K562 (cell line): ENCODE results near the gene VWA8. TPM values are rescaled to one million over a fixed set of nuclear protein-coding genes. Genes with fewer than 3 reads are reported as not detected.

ENCODE experiments used
- CBFA2T3 ChIP-seq: fragments of 450-650 bp; IDR thresholded peaks from 2 replicates; pipeline ENCODE4 v1.6.1; 2017
- CBFB ChIP-seq: sonication (generic); formaldehyde crosslinking; IDR thresholded peaks from 2 replicates; pipeline ENCODE4 v1.4.0; 2020; ENCODE audit warnings: mild to moderate bottlenecking, missing genetic modification reagents
- CLOCK ChIP-seq: fragments of 250-450 bp; sonication (Bioruptor Pico); IDR thresholded peaks from 2 replicates; pipeline ENCODE4 v1.4.0; 2020; ENCODE audit warnings: mild to moderate bottlenecking, moderate library complexity, borderline replicate concordance
- ETS2 ChIP-seq: IDR thresholded peaks from 2 replicates; pipeline ENCODE4 v1.6.1; 2016; ENCODE audit warnings: borderline replicate concordance, missing genetic modification characterization, mild to moderate bottlenecking, moderate library complexity, missing compliant biosample characterization; ENCODE audit not compliant: poor library complexity, severe bottlenecking
- FOXA3 ChIP-seq, 2 experiments: fragments of 450-650 bp in 1 of 2; sonication (generic) in 1 of 2; formaldehyde crosslinking; IDR thresholded peaks in 1 of 2; conservative IDR thresholded peaks in 1 of 2; 2 replicates each; pipeline versions ENCODE4 v1.4.0 to v1.8.0; 2020 to 2022; ENCODE audit warnings: mild to moderate bottlenecking in 2 of 2, missing genetic modification reagents in 1 of 2
- KDM1A ChIP-seq, 2 experiments: fragments of 450-650 bp; IDR thresholded peaks; 2 replicates each; pipeline ENCODE4 v1.6.1; 2016; ENCODE audit warnings: mild to moderate bottlenecking in 2 of 2
- MEF2A ChIP-seq: IDR thresholded peaks from 2 replicates; pipeline ENCODE4 v1.6.1; 2011; ENCODE audit warnings: low read depth, mild to moderate bottlenecking, low read length, moderate library complexity; ENCODE audit not compliant: control insufficient read depth
- RCOR1 ChIP-seq, 2 experiments: IDR thresholded peaks; 2 replicates each; pipeline ENCODE4 v1.6.1; 2012; ENCODE audit warnings: low read depth in 2 of 2, low read length in 2 of 2, borderline replicate concordance in 1 of 2, improper control_type of control experiment in 1 of 2
- SIN3B ChIP-seq: fragments of 450-650 bp; IDR thresholded peaks from 2 replicates; pipeline ENCODE4 v1.6.1; 2017; ENCODE audit warnings: low read depth, mild to moderate bottlenecking, moderate library complexity
- SMARCE1 ChIP-seq: fragments of 450-650 bp; IDR thresholded peaks from 2 replicates; pipeline ENCODE4 v1.7.1; 2016; ENCODE audit warnings: mild to moderate bottlenecking
- TCF7 ChIP-seq: sonication (generic); IDR thresholded peaks from 2 replicates; pipeline ENCODE4 v1.6.1; 2016; ENCODE audit warnings: antibody characterized with exemption, borderline replicate concordance
- TEAD4 ChIP-seq, 2 experiments: sonication (generic) in 1 of 2; formaldehyde crosslinking in 1 of 2; IDR thresholded peaks; 2 replicates each; pipeline versions ENCODE4 v1.6.1 to v1.8.0; 2012 to 2022; ENCODE audit warnings: borderline replicate concordance in 1 of 2, inconsistent platforms in 1 of 2, low read length in 1 of 2, mild to moderate bottlenecking in 1 of 2, missing genetic modification reagents in 1 of 2
- ZNF184 ChIP-seq: sonication (generic); formaldehyde crosslinking; IDR thresholded peaks from 2 replicates; pipeline ENCODE4 v1.5.0; 2020; ENCODE audit warnings: missing genetic modification reagents
- ZNF316 ChIP-seq: fragments of 450-650 bp; IDR thresholded peaks from 2 replicates; pipeline ENCODE4 v1.6.1; 2016
- polyA plus RNA-seq, 8 experiments: library from polyadenylated mRNA; depleted of rRNA in 4 of 8; stranded (reverse) in 5 of 8; unstranded in 3 of 8; fragments of >200 nt; fragmentation: Nextera tagmentation in 2 of 8; fragmentation: Illumina TruSeq in 1 of 8; extraction: Ambion mirVana in 2 of 8; extraction: Trizol in 1 of 8; gene quantifications; 2 replicates each; pipeline versions ENCODE4 v1.2.1 to v1.2.3, GENCODE V29; 2011 to 2014; ENCODE audit warnings: inconsistent platforms in 1 of 8, missing spikeins in 1 of 8
- total RNA-seq, 7 experiments: library from RNA; depleted of rRNA in 6 of 7; stranded (reverse); fragments of >200 nt in 6 of 7; fragmentation: Illumina TruSeq in 2 of 7; extraction: Trizol in 2 of 7; gene quantifications; 2 replicates each; pipeline versions ENCODE4 v1.2.1 to v1.2.3, GENCODE V29; 2011 to 2021; ENCODE audit warnings: low replicate concordance in 1 of 7
- TF ChIP-seq, protein P1 (sequence below): fragments of 450-650 bp; IDR thresholded peaks from 2 replicates; pipeline ENCODE4 v1.6.1; 2016; ENCODE audit warnings: mild to moderate bottlenecking, moderate library complexity

Gene VWA8
- total and polyA plus RNA-seq, 9 of the 15 experiments (the other 6 are each of a cell fraction or from before 2014, with no cell fraction given): 2.1 to 18.5 (median 13.3) TPM

DNA sequence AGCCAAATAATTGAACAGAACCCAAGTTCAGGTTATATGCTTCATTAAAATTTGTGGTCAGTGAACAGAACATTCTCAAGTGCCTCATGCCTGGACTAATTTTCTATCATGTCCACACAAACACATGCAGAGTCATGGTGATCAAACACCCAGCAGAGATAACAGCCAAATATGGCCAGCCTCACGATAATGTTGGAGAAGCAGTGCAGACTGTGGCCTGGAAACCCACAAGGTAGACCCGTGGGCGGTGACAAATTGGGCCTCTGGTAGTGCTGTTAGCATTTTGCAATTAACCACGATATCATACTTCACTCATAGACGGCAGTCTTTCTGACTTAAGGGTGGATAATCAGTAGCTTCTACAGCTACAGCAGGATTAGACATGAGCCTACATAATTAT, 35.0 kb upstream of the VWA8 start (continued):
- TF ChIP-seq, protein P1, sequence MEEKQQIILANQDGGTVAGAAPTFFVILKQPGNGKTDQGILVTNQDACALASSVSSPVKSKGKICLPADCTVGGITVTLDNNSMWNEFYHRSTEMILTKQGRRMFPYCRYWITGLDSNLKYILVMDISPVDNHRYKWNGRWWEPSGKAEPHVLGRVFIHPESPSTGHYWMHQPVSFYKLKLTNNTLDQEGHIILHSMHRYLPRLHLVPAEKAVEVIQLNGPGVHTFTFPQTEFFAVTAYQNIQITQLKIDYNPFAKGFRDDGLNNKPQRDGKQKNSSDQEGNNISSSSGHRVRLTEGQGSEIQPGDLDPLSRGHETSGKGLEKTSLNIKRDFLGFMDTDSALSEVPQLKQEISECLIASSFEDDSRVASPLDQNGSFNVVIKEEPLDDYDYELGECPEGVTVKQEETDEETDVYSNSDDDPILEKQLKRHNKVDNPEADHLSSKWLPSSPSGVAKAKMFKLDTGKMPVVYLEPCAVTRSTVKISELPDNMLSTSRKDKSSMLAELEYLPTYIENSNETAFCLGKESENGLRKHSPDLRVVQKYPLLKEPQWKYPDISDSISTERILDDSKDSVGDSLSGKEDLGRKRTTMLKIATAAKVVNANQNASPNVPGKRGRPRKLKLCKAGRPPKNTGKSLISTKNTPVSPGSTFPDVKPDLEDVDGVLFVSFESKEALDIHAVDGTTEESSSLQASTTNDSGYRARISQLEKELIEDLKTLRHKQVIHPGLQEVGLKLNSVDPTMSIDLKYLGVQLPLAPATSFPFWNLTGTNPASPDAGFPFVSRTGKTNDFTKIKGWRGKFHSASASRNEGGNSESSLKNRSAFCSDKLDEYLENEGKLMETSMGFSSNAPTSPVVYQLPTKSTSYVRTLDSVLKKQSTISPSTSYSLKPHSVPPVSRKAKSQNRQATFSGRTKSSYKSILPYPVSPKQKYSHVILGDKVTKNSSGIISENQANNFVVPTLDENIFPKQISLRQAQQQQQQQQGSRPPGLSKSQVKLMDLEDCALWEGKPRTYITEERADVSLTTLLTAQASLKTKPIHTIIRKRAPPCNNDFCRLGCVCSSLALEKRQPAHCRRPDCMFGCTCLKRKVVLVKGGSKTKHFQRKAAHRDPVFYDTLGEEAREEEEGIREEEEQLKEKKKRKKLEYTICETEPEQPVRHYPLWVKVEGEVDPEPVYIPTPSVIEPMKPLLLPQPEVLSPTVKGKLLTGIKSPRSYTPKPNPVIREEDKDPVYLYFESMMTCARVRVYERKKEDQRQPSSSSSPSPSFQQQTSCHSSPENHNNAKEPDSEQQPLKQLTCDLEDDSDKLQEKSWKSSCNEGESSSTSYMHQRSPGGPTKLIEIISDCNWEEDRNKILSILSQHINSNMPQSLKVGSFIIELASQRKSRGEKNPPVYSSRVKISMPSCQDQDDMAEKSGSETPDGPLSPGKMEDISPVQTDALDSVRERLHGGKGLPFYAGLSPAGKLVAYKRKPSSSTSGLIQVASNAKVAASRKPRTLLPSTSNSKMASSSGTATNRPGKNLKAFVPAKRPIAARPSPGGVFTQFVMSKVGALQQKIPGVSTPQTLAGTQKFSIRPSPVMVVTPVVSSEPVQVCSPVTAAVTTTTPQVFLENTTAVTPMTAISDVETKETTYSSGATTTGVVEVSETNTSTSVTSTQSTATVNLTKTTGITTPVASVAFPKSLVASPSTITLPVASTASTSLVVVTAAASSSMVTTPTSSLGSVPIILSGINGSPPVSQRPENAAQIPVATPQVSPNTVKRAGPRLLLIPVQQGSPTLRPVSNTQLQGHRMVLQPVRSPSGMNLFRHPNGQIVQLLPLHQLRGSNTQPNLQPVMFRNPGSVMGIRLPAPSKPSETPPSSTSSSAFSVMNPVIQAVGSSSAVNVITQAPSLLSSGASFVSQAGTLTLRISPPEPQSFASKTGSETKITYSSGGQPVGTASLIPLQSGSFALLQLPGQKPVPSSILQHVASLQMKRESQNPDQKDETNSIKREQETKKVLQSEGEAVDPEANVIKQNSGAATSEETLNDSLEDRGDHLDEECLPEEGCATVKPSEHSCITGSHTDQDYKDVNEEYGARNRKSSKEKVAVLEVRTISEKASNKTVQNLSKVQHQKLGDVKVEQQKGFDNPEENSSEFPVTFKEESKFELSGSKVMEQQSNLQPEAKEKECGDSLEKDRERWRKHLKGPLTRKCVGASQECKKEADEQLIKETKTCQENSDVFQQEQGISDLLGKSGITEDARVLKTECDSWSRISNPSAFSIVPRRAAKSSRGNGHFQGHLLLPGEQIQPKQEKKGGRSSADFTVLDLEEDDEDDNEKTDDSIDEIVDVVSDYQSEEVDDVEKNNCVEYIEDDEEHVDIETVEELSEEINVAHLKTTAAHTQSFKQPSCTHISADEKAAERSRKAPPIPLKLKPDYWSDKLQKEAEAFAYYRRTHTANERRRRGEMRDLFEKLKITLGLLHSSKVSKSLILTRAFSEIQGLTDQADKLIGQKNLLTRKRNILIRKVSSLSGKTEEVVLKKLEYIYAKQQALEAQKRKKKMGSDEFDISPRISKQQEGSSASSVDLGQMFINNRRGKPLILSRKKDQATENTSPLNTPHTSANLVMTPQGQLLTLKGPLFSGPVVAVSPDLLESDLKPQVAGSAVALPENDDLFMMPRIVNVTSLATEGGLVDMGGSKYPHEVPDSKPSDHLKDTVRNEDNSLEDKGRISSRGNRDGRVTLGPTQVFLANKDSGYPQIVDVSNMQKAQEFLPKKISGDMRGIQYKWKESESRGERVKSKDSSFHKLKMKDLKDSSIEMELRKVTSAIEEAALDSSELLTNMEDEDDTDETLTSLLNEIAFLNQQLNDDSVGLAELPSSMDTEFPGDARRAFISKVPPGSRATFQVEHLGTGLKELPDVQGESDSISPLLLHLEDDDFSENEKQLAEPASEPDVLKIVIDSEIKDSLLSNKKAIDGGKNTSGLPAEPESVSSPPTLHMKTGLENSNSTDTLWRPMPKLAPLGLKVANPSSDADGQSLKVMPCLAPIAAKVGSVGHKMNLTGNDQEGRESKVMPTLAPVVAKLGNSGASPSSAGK: peak; percentile 67
- TF ChIP-seq CLOCK (CRISPR knock-in tag): no peak
- peak; percentile 94 to 95 for TF ChIP-seq KDM1A (IDR thresholded peaks at IDR 0.05)
- TF ChIP-seq CBFA2T3: peak; percentile 94
- TF ChIP-seq CBFB (CRISPR knock-in tag): 0 out of 2 replicates have a peak, but pooled peaks have one; percentile 36
- TF ChIP-seq ETS2 (tag): no peak
- peak; percentile 89 for TF ChIP-seq TEAD4 (IDR thresholded peaks at IDR 0.05; ENCODE audit: low read length)
- TF ChIP-seq TEAD4 (CRISPR knock-in tag; IDR thresholded peaks at IDR 0.05; ENCODE audit: borderline replicate concordance): no peak
- peak; percentile 86 for TF ChIP-seq ZNF316
- TF ChIP-seq MEF2A: peak; percentile 60; the same call in 1 of the 2 replicates
- peak; percentile 68 to 72; a peak in 3 of 4 replicates for TF ChIP-seq FOXA3 (CRISPR knock-in tag; conservative IDR thresholded peaks at IDR 0.05 in 1 of 2, IDR thresholded peaks at IDR 0.05 in 1 of 2)
- TF ChIP-seq SMARCE1: peak; percentile 83
- no peak for TF ChIP-seq ZNF184 (CRISPR knock-in tag)
- peak; percentile 81 for TF ChIP-seq TCF7
- no peak for TF ChIP-seq SIN3B
- TF ChIP-seq RCOR1 (IDR thresholded peaks at IDR 0.05; ENCODE audit: borderline replicate concordance in 1 of 2, low read depth in 2 of 2, low read length in 2 of 2): peak; percentile 58 to 97; a peak in 3 of 4 replicates
